Panc1 (cell line): Measurements from ENCODE around the gene TRMT61A.

ENCODE experiments used
- POLR2AphosphoS5 ChIP-seq: IDR thresholded peaks from 2 replicates; pipeline ENCODE4 v1.6.1; 2012; ENCODE audit warnings: mild to moderate bottlenecking, low read depth, low read length, moderate library complexity
- SIN3A ChIP-seq: IDR thresholded peaks from 2 replicates; pipeline ENCODE4 v1.6.1; 2012; ENCODE audit warnings: low read depth, mild to moderate bottlenecking, low read length, moderate library complexity, borderline replicate concordance; ENCODE audit not compliant: insufficient read depth
- TF ChIP-seq, protein P1 (sequence below): fragments of 450-650 bp; IDR thresholded peaks from 2 replicates; pipeline ENCODE4 v1.5.1; 2017; ENCODE audit warnings: mild to moderate bottlenecking

DNA sequence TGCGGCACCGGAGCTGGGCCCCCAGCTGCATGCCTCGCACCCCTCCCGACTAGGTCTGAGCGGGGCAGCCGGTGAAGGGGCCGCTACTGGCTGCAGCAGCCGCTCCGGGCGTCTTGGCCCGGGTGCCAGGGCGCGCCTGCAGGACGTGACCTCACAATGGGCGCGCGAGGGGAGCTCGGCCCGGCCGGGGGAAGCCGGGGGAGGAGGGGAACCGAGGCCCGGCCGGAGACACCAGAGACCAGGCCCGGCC, 33.1 kb downstream of the TRMT61A start:
- TF ChIP-seq, protein P1, sequence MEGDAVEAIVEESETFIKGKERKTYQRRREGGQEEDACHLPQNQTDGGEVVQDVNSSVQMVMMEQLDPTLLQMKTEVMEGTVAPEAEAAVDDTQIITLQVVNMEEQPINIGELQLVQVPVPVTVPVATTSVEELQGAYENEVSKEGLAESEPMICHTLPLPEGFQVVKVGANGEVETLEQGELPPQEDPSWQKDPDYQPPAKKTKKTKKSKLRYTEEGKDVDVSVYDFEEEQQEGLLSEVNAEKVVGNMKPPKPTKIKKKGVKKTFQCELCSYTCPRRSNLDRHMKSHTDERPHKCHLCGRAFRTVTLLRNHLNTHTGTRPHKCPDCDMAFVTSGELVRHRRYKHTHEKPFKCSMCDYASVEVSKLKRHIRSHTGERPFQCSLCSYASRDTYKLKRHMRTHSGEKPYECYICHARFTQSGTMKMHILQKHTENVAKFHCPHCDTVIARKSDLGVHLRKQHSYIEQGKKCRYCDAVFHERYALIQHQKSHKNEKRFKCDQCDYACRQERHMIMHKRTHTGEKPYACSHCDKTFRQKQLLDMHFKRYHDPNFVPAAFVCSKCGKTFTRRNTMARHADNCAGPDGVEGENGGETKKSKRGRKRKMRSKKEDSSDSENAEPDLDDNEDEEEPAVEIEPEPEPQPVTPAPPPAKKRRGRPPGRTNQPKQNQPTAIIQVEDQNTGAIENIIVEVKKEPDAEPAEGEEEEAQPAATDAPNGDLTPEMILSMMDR, result no peak
- TF ChIP-seq SIN3A (no peak), POLR2AphosphoS5 (no peak)
